Neuronal stem cell (in vitro differentiated cells): ENCODE results near the gene MMP13.
"Not testable (repeated sequence)": the region's sequence is repeated elsewhere in the genome, so short reads cannot be mapped to it uniquely, and the experiment has no call there.

ENCODE experiments used
- DNase-seq: peaks from one replicate; pipeline ENCODE4 v3.0.0-alpha.2; 2013; ENCODE audit warnings: low spot score
- H2AFZ ChIP-seq: one replicate; pipeline ENCODE4 v1.6.1; 2013; ENCODE audit warnings: mild to moderate bottlenecking, low read length, inconsistent platforms
- H2AK5ac ChIP-seq: 2 replicates; pipeline ENCODE4 v1.6.1; 2013; ENCODE audit warnings: low read depth, mild to moderate bottlenecking, inconsistent platforms, low read length, moderate library complexity, mixed read lengths
- H2BK120ac ChIP-seq: 2 replicates; pipeline ENCODE4 v1.6.1; 2013; ENCODE audit warnings: low read depth, mild to moderate bottlenecking, inconsistent platforms, low read length, moderate library complexity, mixed read lengths
- H2BK12ac ChIP-seq: one replicate; pipeline ENCODE4 v1.6.1; 2013; ENCODE audit warnings: low read length, inconsistent platforms
- H2BK15ac ChIP-seq: 2 replicates; pipeline ENCODE4 v1.6.1; 2013; ENCODE audit warnings: mild to moderate bottlenecking, low read length, inconsistent platforms, mixed read lengths
- H2BK5ac ChIP-seq: one replicate; pipeline ENCODE4 v1.6.1; 2013; ENCODE audit warnings: inconsistent platforms, mild to moderate bottlenecking, low read length, moderate library complexity
- H3K14ac ChIP-seq: one replicate; pipeline ENCODE4 v1.6.1; 2013; ENCODE audit warnings: low read length, inconsistent platforms
- H3K18ac ChIP-seq: 2 replicates; pipeline ENCODE4 v1.6.1; 2013; ENCODE audit warnings: low read length, inconsistent platforms
- H3K23ac ChIP-seq: 2 replicates; pipeline ENCODE4 v1.6.1; 2013; ENCODE audit warnings: low read depth, mild to moderate bottlenecking, mixed read lengths, low read length, inconsistent platforms; ENCODE audit not compliant: poor library complexity
- H3K27ac ChIP-seq: replicated peaks from 3 replicates; pipeline ENCODE4 v1.5.1; 2013; ENCODE audit warnings: low read length, inconsistent platforms
- H3K27me3 ChIP-seq, 3 experiments: 2 replicates each; pipeline ENCODE4 v1.6.1; 2013; ENCODE audit warnings: low read length in 3 of 3, mild to moderate bottlenecking in 2 of 3, inconsistent platforms in 1 of 3, low read depth in 1 of 3, mixed read lengths in 1 of 3, moderate library complexity in 1 of 3; ENCODE audit not compliant: control insufficient read depth in 3 of 3, insufficient read depth in 3 of 3
- H3K36me3 ChIP-seq, 2 donors: replicated peaks in 1 of 2; 2 replicates each; pipeline ENCODE4 v1.6.1; 2013; ENCODE audit warnings: low read length in 2 of 2; ENCODE audit not compliant: control insufficient read depth in 2 of 2, insufficient read depth in 2 of 2
- H3K4ac ChIP-seq: 2 replicates; pipeline ENCODE4 v1.6.1; 2013; ENCODE audit warnings: inconsistent platforms, mild to moderate bottlenecking, low read length, moderate library complexity
- H3K4me1 ChIP-seq, 2 donors: 1 replicate in 1 of 2; 2 replicates in 1 of 2; pipeline ENCODE4 v1.6.1; 2013; ENCODE audit warnings: low read length in 2 of 2, low read depth in 1 of 2; ENCODE audit not compliant: control insufficient read depth in 2 of 2, insufficient read depth in 1 of 2
- H3K4me2 ChIP-seq: one replicate; pipeline ENCODE4 v1.6.1; 2013; ENCODE audit warnings: mild to moderate bottlenecking, low read length, inconsistent platforms; ENCODE audit not compliant: insufficient read depth, poor library complexity, severe bottlenecking
- H3K4me3 ChIP-seq, 2 donors: 2 replicates each; pipeline ENCODE4 v1.5.1; 2013; ENCODE audit warnings: low read length in 2 of 2, mild to moderate bottlenecking in 2 of 2, inconsistent platforms in 1 of 2, moderate library complexity in 1 of 2
- H3K79me1 ChIP-seq: one replicate; pipeline ENCODE4 v1.6.1; 2013; ENCODE audit warnings: low read depth, mild to moderate bottlenecking, inconsistent platforms, low read length, moderate library complexity
- H3K9ac ChIP-seq: one replicate; pipeline ENCODE4 v1.6.1; 2013; ENCODE audit warnings: mild to moderate bottlenecking, low read depth, low read length, inconsistent platforms; ENCODE audit not compliant: poor library complexity
- H3K9me3 ChIP-seq, 2 donors: replicated peaks in 1 of 2; 2 replicates each; pipeline versions ENCODE3 to v1.6.1; 2013; ENCODE audit warnings: low read length in 2 of 2, mild to moderate bottlenecking in 2 of 2, inconsistent platforms in 1 of 2, low read depth in 1 of 2, mixed read lengths in 1 of 2, moderate library complexity in 1 of 2; ENCODE audit not compliant: control insufficient read depth in 2 of 2, insufficient read depth in 1 of 2
- H4K8ac ChIP-seq: one replicate; pipeline ENCODE4 v1.6.1; 2013; ENCODE audit warnings: low read depth, mild to moderate bottlenecking, inconsistent platforms, low read length, moderate library complexity
- H4K91ac ChIP-seq: one replicate; pipeline ENCODE4 v1.6.1; 2013; ENCODE audit warnings: low read length, low read depth, mild to moderate bottlenecking, inconsistent platforms; ENCODE audit not compliant: poor library complexity
- WGBS, 2 donors: extraction: QIAGEN DNeasy Blood & Tissue Kit; methylation state at CpG; one replicate each; pipeline ENCODE4 v1.1.7; 2013; ENCODE audit warnings: missing lambda C conversion rate in 2 of 2, mixed read lengths in 1 of 2; ENCODE audit not compliant: insufficient read length in 2 of 2, insufficient replicate concordance in 1 of 2; ENCODE audit errors: extremely low coverage in 2 of 2; 5-methylcytosine and 5-hydroxymethylcytosine counted together

MMP13 gene

DNA sequence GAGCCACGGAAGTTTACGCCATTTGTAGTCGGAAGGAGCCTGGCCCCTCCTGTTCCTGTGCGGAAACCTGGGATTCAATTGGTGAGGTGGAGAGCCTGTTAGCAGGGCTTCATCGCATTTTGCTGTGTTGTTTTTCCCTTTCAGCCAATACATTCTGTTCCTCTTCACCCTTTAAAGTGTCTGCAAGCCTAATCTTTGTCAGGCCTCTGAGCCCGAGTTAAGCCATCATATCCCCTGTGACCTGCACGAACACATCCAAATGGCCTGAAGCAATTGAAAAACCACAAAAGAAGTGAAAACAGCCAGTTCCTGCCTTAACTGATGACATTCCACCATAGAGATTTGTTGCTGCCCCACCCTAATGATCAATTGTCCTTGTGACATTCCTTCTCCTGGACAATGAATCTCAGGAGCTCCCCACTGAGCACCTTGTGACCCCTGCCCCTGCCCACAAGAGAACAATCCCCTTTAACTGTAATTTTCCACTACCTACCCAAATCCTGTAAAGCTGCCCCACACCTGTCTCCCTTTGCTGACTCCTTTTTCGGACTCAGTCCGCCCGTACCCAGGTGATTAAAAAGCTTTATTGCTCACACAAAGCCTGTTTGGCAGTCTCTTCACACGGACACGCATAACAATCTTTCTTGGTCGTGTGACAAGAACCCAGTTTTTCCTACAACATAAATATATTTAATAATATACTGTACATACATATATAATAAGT, 43.6 kb downstream of the MMP13 start:
- H2BK120ac ChIP-seq = no peak overlapping the region
- no peak overlapping the region for H3K4ac ChIP-seq
- H3K27me3 ChIP-seq = no peaks in the 10 kb centered on the region
- H2AK5ac ChIP-seq = no peak overlapping the region
- no peak overlapping the region for H3K9ac ChIP-seq
- no CpG with 5 or more reads among the region's 13 CpGs for WGBS, 2 donors
- no peak overlapping the region for H3K4me2 ChIP-seq
- no peaks in the 10 kb centered on the region for H3K9me3 ChIP-seq
- no peak for DNase-seq
- no peak overlapping the region for H2BK12ac ChIP-seq
- no peak overlapping the region for H3K27ac ChIP-seq
- H3K18ac ChIP-seq = no peak overlapping the region
- no peaks in the 10 kb centered on the region for H3K36me3 ChIP-seq
- no peak overlapping the region for H4K91ac ChIP-seq
- no peak overlapping the region for H3K14ac ChIP-seq
- H2BK5ac ChIP-seq = no peak overlapping the region
- no peaks in the 10 kb centered on the region for H3K79me1 ChIP-seq
- no peak overlapping the region for H4K8ac ChIP-seq
- no peak overlapping the region for H2AFZ ChIP-seq
- H3K4me3 ChIP-seq = no peak overlapping the region
- no peaks in the 10 kb centered on the region for H3K4me1 ChIP-seq
- H2BK15ac ChIP-seq = no peak overlapping the region
- no peak overlapping the region for H3K23ac ChIP-seq

DNA sequence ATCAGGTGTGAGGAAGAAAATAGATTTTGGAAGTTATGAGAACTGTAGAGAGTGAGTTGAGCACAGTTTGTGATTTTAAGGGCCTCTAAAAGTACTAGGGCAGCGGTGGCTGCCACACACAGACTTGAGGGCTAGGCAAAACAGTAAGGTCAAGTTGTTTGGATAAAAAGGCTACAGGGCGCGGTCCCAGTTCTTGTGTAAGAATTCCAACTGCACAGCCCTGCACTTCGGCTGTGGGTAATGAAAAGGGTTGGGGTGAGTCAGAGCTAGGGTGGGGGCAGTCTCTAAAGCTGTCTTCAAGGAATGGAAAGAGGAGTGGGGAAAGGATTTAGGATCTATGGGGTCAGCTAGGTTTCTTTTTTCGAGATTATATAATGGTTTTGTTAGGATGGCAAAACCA, 49.7 kb downstream of the MMP13 start:
- WGBS, 2 donors = no CpG with 5 or more reads among the region's 5 CpGs
- H4K8ac ChIP-seq, DNase-seq: not testable (repeated sequence)

GRCh38 chr11:102903895-102904294, 51.6 kb downstream of the MMP13 start:
- H3K4me2 ChIP-seq, H3K27me3 ChIP-seq, H3K36me3 ChIP-seq, H3K14ac ChIP-seq, H2BK5ac ChIP-seq, H4K91ac ChIP-seq, H4K8ac ChIP-seq, H2AFZ ChIP-seq, H2BK12ac ChIP-seq, H3K4me1 ChIP-seq, H3K79me1 ChIP-seq, H2BK120ac ChIP-seq, H3K4me3 ChIP-seq, H3K9ac ChIP-seq, H3K9me3 ChIP-seq, DNase-seq, H2BK15ac ChIP-seq, H3K18ac ChIP-seq, H3K4ac ChIP-seq, H2AK5ac ChIP-seq, H3K27ac ChIP-seq, H3K23ac ChIP-seq: not testable (repeated sequence)
- no CpG with 5 or more reads among the region's 5 CpGs for WGBS, 2 donors

More for the DNA sequence above, 49.7 kb downstream of the MMP13 start:
- H3K9me3 ChIP-seq, H4K91ac ChIP-seq, H3K79me1 ChIP-seq, H3K23ac ChIP-seq, H3K4me2 ChIP-seq, H3K14ac ChIP-seq, H2AK5ac ChIP-seq, H3K4me3 ChIP-seq, H3K18ac ChIP-seq, H3K27me3 ChIP-seq, H2BK15ac ChIP-seq, H2BK12ac ChIP-seq, H3K36me3 ChIP-seq, H2BK5ac ChIP-seq, H3K4ac ChIP-seq, H2BK120ac ChIP-seq, H2AFZ ChIP-seq, H3K4me1 ChIP-seq, H3K27ac ChIP-seq, H3K9ac ChIP-seq: not testable (repeated sequence)

DNA sequence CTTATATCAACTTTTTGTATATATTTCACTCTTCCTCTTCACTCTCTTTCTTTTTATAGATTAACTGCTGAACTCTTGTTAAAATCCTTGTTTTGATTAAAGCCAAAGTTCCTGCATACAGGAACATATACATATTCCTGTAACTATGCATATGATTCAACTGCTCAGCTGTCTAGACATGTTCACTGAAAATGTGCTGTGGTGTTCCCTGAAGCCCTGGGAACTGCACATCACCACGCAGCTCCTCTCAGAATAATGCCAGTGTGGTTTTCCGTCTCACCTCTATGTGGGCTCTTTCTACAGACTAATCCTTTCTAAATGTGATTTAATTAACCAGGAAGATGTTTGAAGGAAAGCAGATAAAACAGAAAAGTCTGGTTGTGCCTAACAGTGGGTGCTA, 55.2 kb downstream of the MMP13 start:
- no peak overlapping the region for H3K27ac ChIP-seq
- no peak overlapping the region for H3K4ac ChIP-seq
- H3K4me1 ChIP-seq = no peaks in the 10 kb centered on the region
- H3K23ac ChIP-seq = no peak overlapping the region
- H3K79me1 ChIP-seq = no peaks in the 10 kb centered on the region
- H3K27me3 ChIP-seq = no peaks in the 10 kb centered on the region
- H2AK5ac ChIP-seq = no peak overlapping the region
- no peak overlapping the region for H3K4me3 ChIP-seq
- H3K18ac ChIP-seq = no peak overlapping the region
- WGBS, 2 donors = no CpG with 5 or more reads among the region's 2 CpGs
- no peak overlapping the region for H4K91ac ChIP-seq
- no peak overlapping the region for H3K14ac ChIP-seq
- H3K4me2 ChIP-seq = no peak overlapping the region
- DNase-seq = no peak
- no peak overlapping the region for H2BK5ac ChIP-seq
- no peak overlapping the region for H2BK120ac ChIP-seq
- no peak overlapping the region for H4K8ac ChIP-seq
- no peak overlapping the region for H3K9ac ChIP-seq
- no peak overlapping the region for H2BK15ac ChIP-seq
- no peaks in the 10 kb centered on the region for H3K36me3 ChIP-seq
- no peaks in the 10 kb centered on the region for H3K9me3 ChIP-seq
- no peak overlapping the region for H2AFZ ChIP-seq
- no peak overlapping the region for H2BK12ac ChIP-seq
